Fibroblast of lung (primary cell): Measurements from ENCODE around the gene RAB8B. TPM values are rescaled to one million over a fixed set of nuclear protein-coding genes. Genes with fewer than 3 reads are reported as not detected.

ENCODE experiments used
- DNase-seq, 2 donors: peaks; one replicate each; pipeline versions ENCODE4 v3.0.0 to v3.0.0-alpha.2; 2010; ENCODE audit warnings: low read depth in 2 of 2
- H2AFZ ChIP-seq: 2 replicates; pipeline ENCODE4 v1.5.1; 2012; ENCODE audit warnings: low read length, control low read depth, inconsistent platforms
- H3K27ac ChIP-seq: 2 replicates; pipeline ENCODE4 v1.5.1; 2011; ENCODE audit warnings: low read length, control low read depth; ENCODE audit not compliant: insufficient read depth
- H3K27me3 ChIP-seq: 2 replicates; pipeline ENCODE4 v1.5.1; 2011; ENCODE audit warnings: mild to moderate bottlenecking, low read length; ENCODE audit not compliant: control insufficient read depth, insufficient read depth
- H3K36me3 ChIP-seq: 2 replicates; pipeline ENCODE4 v1.5.1; 2011; ENCODE audit warnings: low read length; ENCODE audit not compliant: control insufficient read depth, insufficient read depth
- H3K4me1 ChIP-seq: 2 replicates; pipeline ENCODE4 v1.5.1; 2011; ENCODE audit warnings: low read length; ENCODE audit not compliant: control insufficient read depth, insufficient read depth; ENCODE audit errors: extremely low read depth
- H3K4me2 ChIP-seq: 2 replicates; pipeline ENCODE4 v1.5.1; 2011; ENCODE audit warnings: low read length, control low read depth; ENCODE audit not compliant: insufficient read depth; ENCODE audit errors: extremely low read depth
- H3K4me3 ChIP-seq, 4 experiments: fragments of 200-600 bp in 1 of 4; sonication (generic) in 1 of 4; replicated peaks in 1 of 4; 2 replicates each; pipeline ENCODE4 v1.5.1; 2011 to 2016; ENCODE audit warnings: low read length in 4 of 4, low read depth in 3 of 4, mild to moderate bottlenecking in 3 of 4, control low read depth in 2 of 4, inconsistent platforms in 1 of 4, mixed read lengths in 1 of 4; ENCODE audit not compliant: insufficient read depth in 1 of 4; ENCODE audit errors: control extremely low read depth in 1 of 4
- H3K79me2 ChIP-seq: 2 replicates; pipeline ENCODE4 v1.5.1; 2012; ENCODE audit warnings: mild to moderate bottlenecking, low read length, inconsistent platforms; ENCODE audit not compliant: control insufficient read depth, insufficient read depth
- H3K9ac ChIP-seq: 2 replicates; pipeline ENCODE4 v1.5.1; 2011; ENCODE audit warnings: mild to moderate bottlenecking, low read length, control low read depth; ENCODE audit not compliant: insufficient read depth
- H3K9me3 ChIP-seq: 2 replicates; pipeline ENCODE4 v1.5.1; 2012; ENCODE audit warnings: low read depth, low read length; ENCODE audit not compliant: control insufficient read depth, insufficient read depth
- H4K20me1 ChIP-seq: 2 replicates; pipeline ENCODE4 v1.5.1; 2011; ENCODE audit warnings: low read length; ENCODE audit not compliant: control insufficient read depth, insufficient read depth; ENCODE audit errors: extremely low read depth
- EZH2 ChIP-seq: IDR thresholded peaks from 2 replicates; pipeline ENCODE4 v1.5.1; 2012; ENCODE audit warnings: low read length, control low read depth, mild to moderate bottlenecking; ENCODE audit errors: missing control alignments
- polyA plus RNA-seq, 2 donors: library from polyadenylated mRNA; depleted of rRNA in 1 of 2; stranded (reverse) in 1 of 2; unstranded in 1 of 2; fragments of >200 nt; gene quantifications; 2 replicates each; pipeline ENCODE4 v1.2.1, GENCODE V29; 2011 to 2012; ENCODE audit warnings: missing spikeins in 1 of 2
- total RNA-seq: library from RNA; depleted of rRNA; stranded (reverse); fragments of >200 nt; gene quantifications from 2 replicates; pipeline ENCODE4 v1.2.1, GENCODE V29; 2014
- TF ChIP-seq, protein P1 (sequence below), 2 donors: IDR thresholded peaks in 1 of 2; conservative IDR thresholded peaks in 1 of 2; 1 replicate in 1 of 2; 2 replicates in 1 of 2; pipeline ENCODE4 v1.5.1; 2011 to 2012; ENCODE audit warnings: low read length in 2 of 2, control low read depth in 1 of 2, inconsistent platforms in 1 of 2, low read depth in 1 of 2, mild to moderate bottlenecking in 1 of 2

RAB8B gene
- total and polyA plus RNA-seq, 2 donors (not counting 1 experiment from before 2014, with no cell fraction given) = 107 to 111 TPM

DNA sequence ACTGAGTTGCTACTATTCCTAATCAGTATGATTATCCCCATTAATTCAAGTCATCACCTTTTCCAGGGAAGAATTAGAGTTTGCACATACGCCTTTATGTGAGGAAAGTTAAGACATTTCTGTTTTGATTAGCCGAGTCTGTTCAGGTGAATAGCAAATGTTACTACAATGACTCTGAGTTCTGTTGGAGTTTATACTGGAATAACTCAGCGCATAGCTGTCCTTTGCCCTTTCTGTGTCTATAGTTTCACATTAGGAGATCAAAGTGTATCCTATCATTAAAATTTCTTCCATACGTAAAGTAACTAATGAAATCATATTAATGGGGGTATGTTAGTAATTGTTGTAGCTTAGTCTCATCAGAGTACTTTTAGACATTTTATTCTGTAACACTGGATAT lies 4.9 kb downstream of the RAB8B start:
- H3K36me3 ChIP-seq = no peaks in the 10 kb centered on the region
- peak overlapping the region; percentile 55 for H3K4me2 ChIP-seq
- no peak for DNase-seq
- no peak overlapping the region for H3K9ac ChIP-seq
- peaks cover 79% of the 10 kb centered on the region for H3K79me2 ChIP-seq
- H4K20me1 ChIP-seq = no peaks in the 10 kb centered on the region
- no peaks in the 10 kb centered on the region for H3K9me3 ChIP-seq
- H3K27ac ChIP-seq = no peak overlapping the region
- H3K4me1 ChIP-seq = peaks cover 26% of the 10 kb centered on the region
- peak overlapping the region in 2 of 4 experiments; percentile 3 to 35 for H3K4me3 ChIP-seq
- no peak overlapping the region for H2AFZ ChIP-seq
- TF ChIP-seq, protein P1, sequence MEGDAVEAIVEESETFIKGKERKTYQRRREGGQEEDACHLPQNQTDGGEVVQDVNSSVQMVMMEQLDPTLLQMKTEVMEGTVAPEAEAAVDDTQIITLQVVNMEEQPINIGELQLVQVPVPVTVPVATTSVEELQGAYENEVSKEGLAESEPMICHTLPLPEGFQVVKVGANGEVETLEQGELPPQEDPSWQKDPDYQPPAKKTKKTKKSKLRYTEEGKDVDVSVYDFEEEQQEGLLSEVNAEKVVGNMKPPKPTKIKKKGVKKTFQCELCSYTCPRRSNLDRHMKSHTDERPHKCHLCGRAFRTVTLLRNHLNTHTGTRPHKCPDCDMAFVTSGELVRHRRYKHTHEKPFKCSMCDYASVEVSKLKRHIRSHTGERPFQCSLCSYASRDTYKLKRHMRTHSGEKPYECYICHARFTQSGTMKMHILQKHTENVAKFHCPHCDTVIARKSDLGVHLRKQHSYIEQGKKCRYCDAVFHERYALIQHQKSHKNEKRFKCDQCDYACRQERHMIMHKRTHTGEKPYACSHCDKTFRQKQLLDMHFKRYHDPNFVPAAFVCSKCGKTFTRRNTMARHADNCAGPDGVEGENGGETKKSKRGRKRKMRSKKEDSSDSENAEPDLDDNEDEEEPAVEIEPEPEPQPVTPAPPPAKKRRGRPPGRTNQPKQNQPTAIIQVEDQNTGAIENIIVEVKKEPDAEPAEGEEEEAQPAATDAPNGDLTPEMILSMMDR (conservative IDR thresholded peaks at IDR 0.05 in 1 of 2, IDR thresholded peaks at IDR 0.05 in 1 of 2; ENCODE audit: low read depth in 1 of 2, low read length in 2 of 2) = no peak
- TF ChIP-seq EZH2 = no peak
- H3K27me3 ChIP-seq = no peaks in the 10 kb centered on the region

DNA sequence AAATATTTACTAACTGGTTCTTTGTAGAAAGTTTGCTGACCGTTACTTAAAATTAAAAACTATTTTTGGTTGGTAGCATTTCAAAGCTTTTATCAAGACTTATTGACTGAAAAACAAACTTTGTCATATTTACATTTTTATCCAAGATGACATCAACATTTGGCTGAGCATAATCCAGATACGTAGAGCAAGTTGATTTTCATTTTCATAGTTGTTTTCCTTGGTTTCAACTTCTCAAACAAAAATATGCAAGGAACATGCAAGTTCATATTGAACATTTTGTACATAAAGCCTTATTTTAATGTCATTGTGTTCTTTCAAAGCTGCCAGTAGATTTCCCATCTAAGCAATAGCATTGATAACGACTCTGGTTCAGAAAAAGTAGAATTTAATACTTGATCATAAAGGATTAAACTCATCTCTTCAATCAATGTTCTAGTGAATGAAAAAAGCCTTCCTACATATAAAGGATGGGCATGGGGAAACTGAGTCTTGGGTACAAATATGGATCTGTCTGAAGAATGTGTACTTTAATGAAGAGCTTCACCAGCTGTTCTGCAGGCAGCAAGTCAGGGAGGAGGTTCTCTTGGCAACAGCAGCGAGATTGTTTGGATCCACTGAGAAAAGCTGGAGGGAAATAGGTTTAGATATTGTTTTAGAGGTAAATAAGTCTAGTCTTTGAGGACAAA lies 5.6 kb downstream of the RAB8B start:
- DNase-seq = peak in 1 of 2 donors; percentile 56
- Histone ChIP-seq H3K4me2 (peak overlapping the region; percentile 55), H3K9me3 (no peaks in the 10 kb centered on the region), H4K20me1 (no peaks in the 10 kb centered on the region), H2AFZ (no peak overlapping the region), H3K4me3 (peak overlapping the region in 2 of 4 experiments; percentile 3 to 5), H3K9ac (no peak overlapping the region), H3K79me2 (peaks cover 78% of the 10 kb centered on the region), H3K27me3 (no peaks in the 10 kb centered on the region), H3K36me3 (no peaks in the 10 kb centered on the region), H3K4me1 (peaks cover 26% of the 10 kb centered on the region), H3K27ac (no peak overlapping the region)
- no peak for TF ChIP-seq EZH2
- TF ChIP-seq, protein P1 (conservative IDR thresholded peaks at IDR 0.05 in 1 of 2, IDR thresholded peaks at IDR 0.05 in 1 of 2; ENCODE audit: low read depth in 1 of 2, low read length in 2 of 2) = no peak

DNA sequence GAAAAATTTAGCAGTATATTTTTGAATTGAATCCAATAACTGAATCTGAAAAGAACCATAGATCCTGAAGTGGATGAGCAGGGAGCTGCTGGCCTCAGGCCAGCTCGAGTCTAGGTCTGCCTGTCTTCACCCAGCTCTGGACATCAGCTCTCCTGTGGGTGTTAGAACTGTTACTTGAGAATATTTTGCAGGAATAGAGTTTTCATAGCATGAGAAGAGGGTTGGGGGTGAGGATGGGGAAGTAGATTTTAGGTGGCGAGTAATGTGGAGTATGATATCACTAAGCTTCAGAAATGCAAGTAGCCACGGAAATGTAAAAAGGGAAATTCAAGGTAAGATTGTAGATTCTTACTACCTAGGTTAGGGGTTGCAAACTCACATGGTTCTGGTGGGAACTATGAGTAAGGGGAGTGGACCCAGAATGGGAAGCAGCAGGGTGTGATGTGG lies 6.2 kb downstream of the RAB8B start:
- H3K4me2 ChIP-seq = peak overlapping the region; percentile 55
- no peak overlapping the region for H2AFZ ChIP-seq
- TF ChIP-seq EZH2 = no peak
- TF ChIP-seq, protein P1 (conservative IDR thresholded peaks at IDR 0.05 in 1 of 2, IDR thresholded peaks at IDR 0.05 in 1 of 2; ENCODE audit: low read depth in 1 of 2, low read length in 2 of 2) = no peak
- no peaks in the 10 kb centered on the region for H3K27me3 ChIP-seq
- H3K27ac ChIP-seq = no peak overlapping the region
- no peaks in the 10 kb centered on the region for H3K9me3 ChIP-seq
- H3K9ac ChIP-seq = no peak overlapping the region
- peaks cover 77% of the 10 kb centered on the region for H3K79me2 ChIP-seq
- no peak for DNase-seq
- H3K36me3 ChIP-seq = no peaks in the 10 kb centered on the region
- no peak overlapping the region for H3K4me3 ChIP-seq
- no peaks in the 10 kb centered on the region for H4K20me1 ChIP-seq
- H3K4me1 ChIP-seq = peaks cover 26% of the 10 kb centered on the region
